Neural crest cell (in vitro differentiated cells): Measurements from ENCODE around the gene PCDHA4. TPM values are rescaled to one million over a fixed set of nuclear protein-coding genes. Genes with fewer than 3 reads are reported as not detected.
"Not testable (repeated sequence)": the region's sequence is repeated elsewhere in the genome, so short reads cannot be mapped to it uniquely, and the experiment has no call there.

Experiments
- DNase-seq: peaks from one replicate; pipeline ENCODE4 v3.0.0; 2021; ENCODE audit warnings: low read depth, mixed read lengths, low spot score
- H3K27ac Mint-ChIP-seq: one replicate; pipeline ENCODE4 v1.8.0; 2021; ENCODE audit warnings: mild to moderate bottlenecking, mixed read lengths; ENCODE audit not compliant: unreplicated experiment
- H3K27me3 Mint-ChIP-seq: 2 replicates; pipeline ENCODE4 v1.8.0; 2021; ENCODE audit warnings: low read depth, mild to moderate bottlenecking, mixed read lengths
- H3K36me3 Mint-ChIP-seq: 2 replicates; pipeline ENCODE4 v1.8.0; 2021; ENCODE audit warnings: low read depth, mild to moderate bottlenecking, mixed read lengths
- H3K4me1 Mint-ChIP-seq: 2 replicates; pipeline ENCODE4 v1.8.0; 2021; ENCODE audit warnings: mixed read lengths
- H3K4me3 Mint-ChIP-seq: one replicate; pipeline ENCODE4 v1.8.0; 2021; ENCODE audit warnings: mild to moderate bottlenecking, mixed read lengths
- H3K9me3 Mint-ChIP-seq: 2 replicates; pipeline ENCODE4 v1.8.0; 2021; ENCODE audit warnings: mixed read lengths
- CTCF ChIP-seq: fragments of 200-600 bp; sonication (generic); conservative IDR thresholded peaks from 2 replicates; pipeline ENCODE4 v1.5.0; 2021; ENCODE audit warnings: antibody characterized with exemption, mild to moderate bottlenecking
- total RNA-seq: library from RNA; stranded (reverse); gene quantifications from 2 replicates; pipeline ENCODE4 v1.2.1, GENCODE V29; 2021

PCDHA4 gene
- total RNA-seq, 1 donor from 2014 or later, result 9.0 TPM

DNA sequence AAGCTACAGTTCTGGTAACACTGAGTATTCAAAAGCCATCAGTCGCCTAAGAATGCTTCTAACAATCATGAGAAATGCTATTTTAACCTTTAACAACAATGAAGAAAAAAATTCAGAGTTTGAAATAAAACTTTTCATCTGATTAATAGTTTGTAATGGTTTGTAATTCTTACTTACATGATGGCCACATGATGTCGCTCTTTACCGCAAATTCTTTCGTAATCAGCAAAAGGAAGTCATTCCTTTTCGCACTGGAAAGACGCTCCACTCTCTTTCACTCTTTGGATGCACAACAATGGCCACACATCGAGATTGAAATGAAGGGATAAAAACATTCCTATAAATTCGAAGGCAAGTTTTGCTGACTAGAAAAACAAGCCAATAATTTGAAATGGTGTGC is 27.1 kb downstream of the PCDHA4 start, which contains the start of gene PCDHA7:
Gene PCDHA7 (plus strand): TSS at position 277 of the 400 bp plus-strand sequence. CDS start 115 bp downstream, at position 392.
- Mint-ChIP-seq H3K4me3 (no peak within 1 kb of the TSS), H3K36me3 (peaks cover 59% of the 10 kb centered on the region), H3K9me3 (peaks cover 10% of the 10 kb centered on the region), H3K27me3 (no peaks in the 10 kb centered on the region), H3K4me1 (no peaks in the 10 kb centered on the region), H3K27ac (no peak within 1 kb of the TSS)
- no peak for DNase-seq
- no peak for TF ChIP-seq CTCF

- not testable (repeated sequence) for H3K4me1 Mint-ChIP-seq, H3K4me3 Mint-ChIP-seq, H3K27me3 Mint-ChIP-seq, H3K9me3 Mint-ChIP-seq, DNase-seq, H3K27ac Mint-ChIP-seq
- H3K36me3 Mint-ChIP-seq, result peaks cover 59% of the 10 kb centered on the region
Observed at GRCh38 chr5:140834439-140835008, 27.7 kb downstream of the PCDHA4 start.

DNA sequence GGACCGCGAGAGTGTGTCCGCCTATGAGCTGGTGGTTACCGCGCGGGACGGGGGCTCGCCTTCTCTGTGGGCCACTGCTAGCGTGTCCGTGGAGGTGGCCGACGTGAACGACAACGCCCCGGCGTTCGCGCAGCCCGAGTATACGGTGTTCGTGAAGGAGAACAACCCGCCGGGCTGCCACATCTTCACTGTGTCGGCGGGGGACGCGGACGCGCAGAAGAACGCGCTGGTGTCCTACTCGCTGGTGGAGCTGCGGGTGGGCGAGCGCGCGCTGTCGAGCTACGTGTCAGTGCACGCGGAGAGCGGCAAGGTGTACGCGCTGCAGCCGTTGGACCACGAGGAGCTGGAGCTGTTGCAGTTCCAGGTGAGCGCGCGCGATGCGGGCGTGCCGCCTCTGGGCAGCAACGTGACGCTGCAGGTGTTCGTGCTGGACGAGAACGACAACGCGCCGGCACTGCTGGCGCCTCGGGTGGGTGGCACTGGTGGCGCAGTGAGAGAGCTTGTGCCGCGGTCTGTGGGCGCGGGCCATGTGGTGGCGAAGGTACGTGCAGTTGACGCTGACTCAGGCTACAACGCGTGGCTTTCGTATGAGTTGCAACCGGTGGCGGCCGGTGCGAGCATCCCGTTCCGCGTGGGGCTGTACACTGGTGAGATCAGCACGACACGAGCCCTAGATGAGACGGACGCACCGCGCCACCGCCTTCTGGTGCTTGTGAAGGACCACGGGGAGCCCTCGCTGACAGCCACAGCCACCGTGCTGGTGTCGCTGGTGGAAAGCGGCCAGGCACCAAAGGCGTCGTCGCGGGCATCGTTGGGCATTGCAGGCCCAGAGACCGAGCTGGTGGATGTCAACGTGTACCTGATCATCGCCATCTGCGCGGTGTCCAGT is 29.0 kb downstream of the PCDHA4 start:
- Mint-ChIP-seq H3K4me1 (no peaks in the 10 kb centered on the region), H3K36me3 (peaks cover 68% of the 10 kb centered on the region), H3K4me3 (no peak overlapping the region), H3K27ac (no peak overlapping the region), H3K27me3 (no peaks in the 10 kb centered on the region), H3K9me3 (peaks cover 15% of the 10 kb centered on the region)
- DNase-seq, result no peak
- no peak for TF ChIP-seq CTCF

GRCh38 chr5:140840978-140841962 is 34.4 kb downstream of the PCDHA4 start, which contains the start of gene PCDHA8:
Gene PCDHA8 (plus strand): TSS chr5:140841187. CDS start chr5:140841322, 135 bp downstream.
- H3K4me1 Mint-ChIP-seq, result no peaks in the 10 kb centered on the region
- TF ChIP-seq CTCF, result no peak
- DNase-seq, result no peak
- H3K36me3 Mint-ChIP-seq, result peaks cover 47% of the 10 kb centered on the region
- no peak within 1 kb of the TSS for H3K27ac Mint-ChIP-seq
- H3K9me3 Mint-ChIP-seq, result peaks cover 8% of the 10 kb centered on the region
- no peak within 1 kb of the TSS for H3K4me3 Mint-ChIP-seq
- no peaks in the 10 kb centered on the region for H3K27me3 Mint-ChIP-seq

DNA sequence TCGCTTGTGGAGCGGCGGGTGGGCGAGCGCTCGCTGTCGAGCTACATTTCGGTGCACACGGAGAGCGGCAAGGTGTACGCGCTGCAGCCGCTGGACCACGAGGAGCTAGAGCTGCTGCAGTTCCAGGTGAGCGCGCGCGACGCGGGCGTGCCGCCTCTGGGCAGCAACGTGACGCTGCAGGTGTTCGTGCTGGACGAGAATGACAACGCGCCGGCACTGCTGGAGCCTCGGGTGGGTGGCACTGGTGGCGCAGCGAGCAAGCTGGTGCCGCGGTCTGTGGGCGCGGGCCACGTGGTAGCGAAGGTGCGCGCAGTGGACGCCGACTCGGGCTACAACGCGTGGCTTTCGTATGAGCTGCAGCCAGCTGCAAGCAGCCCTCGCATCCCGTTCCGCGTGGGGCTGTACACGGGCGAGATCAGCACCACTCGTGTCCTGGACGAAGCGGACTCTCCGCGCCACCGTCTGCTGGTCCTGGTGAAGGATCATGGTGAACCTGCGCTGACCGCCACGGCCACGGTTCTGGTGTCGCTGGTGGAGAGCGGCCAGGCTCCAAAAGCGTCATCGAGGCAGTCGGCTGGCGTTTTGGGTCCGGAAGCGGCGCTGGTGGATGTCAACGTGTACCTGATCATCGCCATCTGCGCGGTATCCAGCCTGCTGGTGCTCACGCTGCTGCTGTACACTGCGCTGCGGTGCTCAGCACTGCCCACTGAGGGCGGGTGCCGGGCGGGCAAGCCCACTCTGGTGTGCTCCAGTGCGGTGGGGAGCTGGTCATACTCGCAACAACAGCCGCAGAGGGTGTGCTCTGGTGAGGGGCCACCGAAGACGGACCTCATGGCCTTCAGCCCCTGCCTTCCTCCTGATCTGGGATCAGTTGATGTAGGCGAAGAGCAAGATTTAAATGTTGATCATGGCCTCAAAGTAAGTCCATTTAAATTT is 36.2 kb downstream of the PCDHA4 start:
- no peak for TF ChIP-seq CTCF
- H3K27me3 Mint-ChIP-seq, result no peaks in the 10 kb centered on the region

More for the DNA sequence above, 36.2 kb downstream of the PCDHA4 start:
- DNase-seq, result no peak
- Mint-ChIP-seq H3K4me1 (no peaks in the 10 kb centered on the region), H3K4me3 (no peak overlapping the region), H3K9me3 (peaks cover 20% of the 10 kb centered on the region), H3K36me3 (peaks cover 54% of the 10 kb centered on the region), H3K27ac (no peak overlapping the region)
